Measurements from ENCODE around the gene SEH1L.

SEH1L gene

GRCh38 chr18:12960853-12961397 is 13.1 kb downstream of the SEH1L start:
- Histone ChIP-seq H3K9me3 (ENCODE audit: insufficient read depth, low read length, severe bottlenecking) (no peaks in the 10 kb centered on the region), H3K27ac (ENCODE audit: low read length) (no peak overlapping the region), H3K4me3 (ENCODE audit: low read depth in 1 of 2, low read length in 2 of 2) (no peak overlapping the region), H3K27me3 (ENCODE audit: insufficient read depth, low read length, poor library complexity) (no peaks in the 10 kb centered on the region), H3K4me2 (ENCODE audit: insufficient read depth, low read length) (no peak overlapping the region; the same call in 1 of the 2 replicates), H2AFZ (ENCODE audit: low read depth, low read length) (no peak overlapping the region), H3K36me3 (ENCODE audit: insufficient read depth, low read length) (peaks cover 83% of the 10 kb centered on the region), H3K79me2 (ENCODE audit: insufficient read depth, low read length) (peaks cover 78% of the 10 kb centered on the region), H3K9ac (ENCODE audit: low read depth, low read length) (no peak overlapping the region), H3K4me1 (ENCODE audit: insufficient read depth, low read length) (no peaks in the 10 kb centered on the region), H4K20me1 (ENCODE audit: insufficient read depth, low read length) (peaks cover 14% of the 10 kb centered on the region; the same call in 1 of the 2 replicates)
- DNase-seq (no peak), ATAC-seq (ENCODE audit: insufficient read depth, low read depth) (no peak; the same call in 2 of the 3 replicates)
- TF ChIP-seq EZH2 (IDR thresholded peaks at IDR 0.05; ENCODE audit: borderline replicate concordance, low read depth, low read length, severe bottlenecking): no peak
- peak; percentile 3 for TF ChIP-seq CTCF (IDR thresholded peaks at IDR 0.05; ENCODE audit: borderline replicate concordance, extremely low read depth, low read length, poor library complexity, severe bottlenecking)

GRCh38 chr18:12963069-12963468 is 15.3 kb downstream of the SEH1L start:
- no peak for TF ChIP-seq CTCF (IDR thresholded peaks at IDR 0.05; ENCODE audit: borderline replicate concordance, extremely low read depth, low read length, poor library complexity, severe bottlenecking)
- TF ChIP-seq EZH2 (IDR thresholded peaks at IDR 0.05; ENCODE audit: borderline replicate concordance, low read depth, low read length, severe bottlenecking): no peak
- H3K27me3 ChIP-seq (ENCODE audit: insufficient read depth, low read length, poor library complexity): no peaks in the 10 kb centered on the region
- ATAC-seq (ENCODE audit: insufficient read depth, low read depth) (no peak), DNase-seq (no peak)
- H4K20me1 ChIP-seq (ENCODE audit: insufficient read depth, low read length): peaks cover 17% of the 10 kb centered on the region; the same call in 1 of the 2 replicates
- H3K4me1 ChIP-seq (ENCODE audit: insufficient read depth, low read length): no peaks in the 10 kb centered on the region
- H3K36me3 ChIP-seq (ENCODE audit: insufficient read depth, low read length): peaks cover 92% of the 10 kb centered on the region
- no peak overlapping the region for H3K27ac ChIP-seq (ENCODE audit: low read length)
- no peak overlapping the region for H3K4me2 ChIP-seq (ENCODE audit: insufficient read depth, low read length)
- H2AFZ ChIP-seq (ENCODE audit: low read depth, low read length): no peak overlapping the region
- no peak overlapping the region for H3K9ac ChIP-seq (ENCODE audit: low read depth, low read length)
- peaks cover 81% of the 10 kb centered on the region for H3K79me2 ChIP-seq (ENCODE audit: insufficient read depth, low read length)
- no peak overlapping the region for H3K4me3 ChIP-seq (ENCODE audit: low read depth in 1 of 2, low read length in 2 of 2)
- H3K9me3 ChIP-seq (ENCODE audit: insufficient read depth, low read length, severe bottlenecking): no peaks in the 10 kb centered on the region

- no peak for TF ChIP-seq CTCF (IDR thresholded peaks at IDR 0.05; ENCODE audit: borderline replicate concordance, extremely low read depth, low read length, poor library complexity, severe bottlenecking)
- no peak for TF ChIP-seq EZH2 (IDR thresholded peaks at IDR 0.05; ENCODE audit: borderline replicate concordance, low read depth, low read length, severe bottlenecking)
- Histone ChIP-seq H4K20me1 (ENCODE audit: insufficient read depth, low read length) (peaks cover 3% of the 10 kb centered on the region; the same call in 1 of the 2 replicates), H3K9me3 (ENCODE audit: insufficient read depth, low read length, severe bottlenecking) (no peaks in the 10 kb centered on the region), H3K4me2 (ENCODE audit: insufficient read depth, low read length) (no peak overlapping the region), H3K27me3 (ENCODE audit: insufficient read depth, low read length, poor library complexity) (no peaks in the 10 kb centered on the region), H3K9ac (ENCODE audit: low read depth, low read length) (no peak overlapping the region), H3K27ac (ENCODE audit: low read length) (no peak overlapping the region), H3K79me2 (ENCODE audit: insufficient read depth, low read length) (peaks cover 60% of the 10 kb centered on the region), H2AFZ (ENCODE audit: low read depth, low read length) (no peak overlapping the region), H3K36me3 (ENCODE audit: insufficient read depth, low read length) (peaks cover 94% of the 10 kb centered on the region), H3K4me3 (ENCODE audit: low read depth in 1 of 2, low read length in 2 of 2) (no peak overlapping the region), H3K4me1 (ENCODE audit: insufficient read depth, low read length) (no peaks in the 10 kb centered on the region)
- DNase-seq: no peak
- no peak for ATAC-seq (ENCODE audit: insufficient read depth, low read depth)
Measured at GRCh38 chr18:12968115-12968514, 20.3 kb downstream of the SEH1L start.
